MCF 10A (cell line): ENCODE measurements around the gene SLC38A5. TPM values are rescaled to one million over a fixed set of nuclear protein-coding genes. Genes with fewer than 3 reads are reported as not detected.

Experiments
- BruUV-seq: library from RNA; stranded (reverse); fragments of 400-500 nt; replicated peaks from 2 replicates; lab custom pipeline; 2021; lab: Mats Ljungman, UMichigan
- CTCF ChIA-PET: fragments of 300-600 bp; sonication (Branson Sonifier 250); formaldehyde crosslinking; extraction: SDS; loops from one replicate; lab custom pipeline; 2021; ENCODE audit warnings: antibody characterized with exemption, inconsistent platforms; lab: Yijun Ruan, JAX
- POLR2A ChIA-PET: fragments of 300-600, 350-650 bp; sonication (Branson Sonifier 250); formaldehyde crosslinking; extraction: SDS; loops from one replicate; lab custom pipeline; 2020; ENCODE audit warnings: antibody characterized with exemption, inconsistent platforms; lab: Yijun Ruan, JAX
- DNase-seq: peaks from one replicate; pipeline ENCODE4 v3.0.0-alpha.2; 2018; ENCODE audit not compliant: unreplicated experiment
- H3K27ac Mint-ChIP-seq: one replicate; pipeline ENCODE4 v1.8.0; 2022; ENCODE audit warnings: mild to moderate bottlenecking, low read depth, mixed read lengths; ENCODE audit not compliant: unreplicated experiment
- H3K27me3 Mint-ChIP-seq: one replicate; pipeline ENCODE4 v1.8.0; 2022; ENCODE audit warnings: mixed read lengths; ENCODE audit not compliant: insufficient read depth, unreplicated experiment
- H3K36me3 Mint-ChIP-seq: one replicate; pipeline ENCODE4 v1.8.0; 2022; ENCODE audit warnings: mild to moderate bottlenecking, moderate library complexity, mixed read lengths; ENCODE audit not compliant: insufficient read depth, unreplicated experiment
- H3K4me1 Mint-ChIP-seq: one replicate; pipeline ENCODE4 v1.8.0; 2022; ENCODE audit warnings: mixed read lengths; ENCODE audit not compliant: insufficient read depth, unreplicated experiment
- H3K4me3 Mint-ChIP-seq: one replicate; pipeline ENCODE4 v1.8.0; 2022; ENCODE audit warnings: mild to moderate bottlenecking, moderate library complexity, mixed read lengths; ENCODE audit not compliant: unreplicated experiment
- H3K9me3 Mint-ChIP-seq: one replicate; pipeline ENCODE4 v1.8.0; 2022; ENCODE audit warnings: mixed read lengths; ENCODE audit not compliant: unreplicated experiment
- CTCF ChIP-seq: fragments of 200-600 bp; IDR thresholded peaks from one replicate; pipeline ENCODE4 v1.8.0; 2022; ENCODE audit warnings: antibody characterized with exemption, mild to moderate bottlenecking; ENCODE audit not compliant: unreplicated experiment
- intact Hi-C: fragments of 100-400 bp; cut with micrococcal nuclease; formaldehyde crosslinking; loops from 2 replicates; pipeline ENCODE4 v1.14.1; 2022
- total RNA-seq: library from RNA; stranded (reverse); gene quantifications from 2 replicates; pipeline ENCODE4 v1.2.3, GENCODE V29; 2022

SLC38A5 gene
- total RNA-seq, 1 experiment from 2014 or later = 1.4 TPM

DNA sequence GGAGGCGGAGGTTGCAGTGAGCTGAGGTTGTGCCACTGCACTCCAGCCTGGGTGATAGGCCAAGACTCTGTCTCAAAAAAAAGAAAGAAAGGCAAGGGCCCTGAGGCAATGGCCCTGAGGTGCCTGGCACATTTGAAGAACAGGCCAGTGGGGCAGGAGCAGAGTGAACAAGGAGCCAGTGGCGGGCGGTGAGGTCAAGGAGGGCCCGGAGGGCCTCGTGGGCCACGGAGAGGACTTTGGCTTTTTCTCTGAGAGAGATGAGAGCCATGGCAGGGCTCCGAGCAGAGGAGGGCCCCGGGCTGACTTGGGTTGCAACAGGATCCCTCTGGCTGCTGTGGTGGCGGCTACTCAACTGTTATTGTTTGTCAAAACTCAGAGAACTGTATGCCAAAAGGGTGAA is 19.2 kb upstream of the SLC38A5 start:
- intact Hi-C loops = no loop called here
- BruUV-seq = no TSS peak
- Mint-ChIP-seq H3K9me3 (no peaks in the 10 kb centered on the region), H3K27me3 (no peaks in the 10 kb centered on the region), H3K27ac (no peak overlapping the region), H3K4me3 (no peak overlapping the region), H3K36me3 (peaks cover 18% of the 10 kb centered on the region), H3K4me1 (peaks cover 25% of the 10 kb centered on the region)
- no peak for TF ChIP-seq CTCF
- ChIA-PET CTCF (interaction anchor here (1.8 kb wide), 1 partner anchor 406 kb away, joined by 7 read pairs; no protein-coding TSS in a partner anchor), POLR2A (interaction anchor here (1.6 to 2.0 kb wide), 3 partner anchors 13 to 92 kb away, joined by 4 to 22 read pairs (median 7); partner anchors contain the start of genes FTSJ1 and RBM3)
- no peak for DNase-seq

- Mint-ChIP-seq H3K9me3 (no peaks in the 10 kb centered on the region), H3K4me3 (no peak overlapping the region), H3K27me3 (no peaks in the 10 kb centered on the region), H3K4me1 (peaks cover 25% of the 10 kb centered on the region), H3K27ac (peak overlapping the region; percentile 97), H3K36me3 (peaks cover 30% of the 10 kb centered on the region)
- no peak for TF ChIP-seq CTCF
- POLR2A ChIA-PET = interaction anchor here (1.8 kb wide), 1 partner anchor 13 kb away, joined by 5 read pairs; the partner anchor contains the start of gene FTSJ1
- CTCF ChIA-PET = no interaction called here
- intact Hi-C loops = no loop called here
- DNase-seq = no peak
- BruUV-seq = no TSS peak
Measured at GRCh38 chrX:48488034-48488433, 18.0 kb upstream of the SLC38A5 start.

DNA sequence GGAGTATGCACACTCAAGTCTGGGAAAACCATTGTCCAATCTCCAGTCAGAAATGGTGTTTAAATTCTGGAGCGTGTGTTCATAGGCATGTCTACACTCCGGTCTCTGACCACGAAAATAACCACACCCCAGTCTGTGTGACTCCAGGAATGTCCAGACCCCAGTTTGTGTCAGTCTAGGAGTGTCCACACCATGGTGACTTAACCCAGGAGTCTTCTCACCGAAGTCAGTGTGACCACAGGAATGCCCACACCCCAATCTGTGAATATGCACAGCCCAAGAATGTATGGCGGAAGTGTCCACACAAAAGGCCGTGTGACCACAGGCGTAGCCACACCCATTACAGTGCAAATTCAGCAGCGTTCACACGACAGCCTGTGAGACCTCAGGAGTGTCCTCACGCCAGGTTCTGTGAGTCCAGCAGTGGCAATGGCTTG is 17.3 kb upstream of the SLC38A5 start:
- peaks cover 36% of the 10 kb centered on the region for H3K36me3 Mint-ChIP-seq
- peak; percentile 93 for DNase-seq
- peaks cover 23% of the 10 kb centered on the region for H3K4me1 Mint-ChIP-seq
- ChIA-PET CTCF (no interaction called here), POLR2A (interaction anchor here (0.7 to 1.8 kb wide), 3 partner anchors 10 to 18 kb away, joined by 4 to 5 read pairs (median 4); partner anchors contain the start of gene FTSJ1)
- no TSS peak for BruUV-seq
- H3K4me3 Mint-ChIP-seq = peak overlapping the region; percentile 22
- no peak for TF ChIP-seq CTCF
- H3K27ac Mint-ChIP-seq = peak overlapping the region; percentile 97
- no peaks in the 10 kb centered on the region for H3K27me3 Mint-ChIP-seq
- no peaks in the 10 kb centered on the region for H3K9me3 Mint-ChIP-seq
- intact Hi-C loops = loop anchor here (2.0 kb wide), 1 partner anchor 405 kb away; no protein-coding TSS in a partner anchor

- intact Hi-C loops = no loop called here
- H3K27ac Mint-ChIP-seq = no peak overlapping the region
- no peak for TF ChIP-seq CTCF
- H3K36me3 Mint-ChIP-seq = peaks cover 69% of the 10 kb centered on the region
- peaks cover 9% of the 10 kb centered on the region for H3K4me1 Mint-ChIP-seq
- no TSS peak for BruUV-seq
- H3K9me3 Mint-ChIP-seq = peaks cover 7% of the 10 kb centered on the region
- no peak for DNase-seq
- ChIA-PET CTCF (no interaction called here), POLR2A (no interaction called here)
- no peak overlapping the region for H3K4me3 Mint-ChIP-seq
- no peaks in the 10 kb centered on the region for H3K27me3 Mint-ChIP-seq
Measured at GRCh38 chrX:48482526-48482925, 12.5 kb upstream of the SLC38A5 start.
